PC-9 (cell line): ENCODE results near the gene MAGEB1.

Experiments used
- EZH2 ChIP-seq: fragments of 200-600 bp; sonication (generic); IDR thresholded peaks from 2 replicates; pipeline ENCODE4 v1.8.0; 2017; ENCODE audit warnings: antibody characterized with exemption, low read depth
- TF ChIP-seq, protein P1 (sequence below): fragments of 200-600 bp; sonication (generic); conservative IDR thresholded peaks from 2 replicates; pipeline ENCODE4 v1.6.1; 2017; ENCODE audit warnings: mixed run types, antibody characterized with exemption, mild to moderate bottlenecking, moderate library complexity

DNA sequence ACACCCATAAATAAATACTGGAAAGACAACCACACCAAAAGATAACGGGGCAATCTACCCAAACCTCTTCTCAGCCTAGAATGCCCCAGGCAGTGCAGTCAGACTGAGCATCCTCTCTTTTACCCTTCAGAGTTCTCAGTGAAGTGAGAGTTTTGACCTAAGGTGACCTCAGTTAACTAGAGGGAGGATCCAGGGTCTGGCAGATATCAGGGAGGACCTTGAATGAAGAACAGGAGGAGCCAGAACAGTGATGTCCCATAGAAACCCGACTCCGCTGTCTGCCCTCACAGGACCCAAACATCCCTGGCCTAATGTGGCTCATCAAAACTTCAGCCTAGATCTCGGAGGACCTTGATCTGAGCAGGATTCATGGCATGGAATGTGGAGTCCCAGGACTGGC, 16.6 kb upstream of the MAGEB1 start, which contains the start of gene MAGEB3:
- TF ChIP-seq, protein P1, sequence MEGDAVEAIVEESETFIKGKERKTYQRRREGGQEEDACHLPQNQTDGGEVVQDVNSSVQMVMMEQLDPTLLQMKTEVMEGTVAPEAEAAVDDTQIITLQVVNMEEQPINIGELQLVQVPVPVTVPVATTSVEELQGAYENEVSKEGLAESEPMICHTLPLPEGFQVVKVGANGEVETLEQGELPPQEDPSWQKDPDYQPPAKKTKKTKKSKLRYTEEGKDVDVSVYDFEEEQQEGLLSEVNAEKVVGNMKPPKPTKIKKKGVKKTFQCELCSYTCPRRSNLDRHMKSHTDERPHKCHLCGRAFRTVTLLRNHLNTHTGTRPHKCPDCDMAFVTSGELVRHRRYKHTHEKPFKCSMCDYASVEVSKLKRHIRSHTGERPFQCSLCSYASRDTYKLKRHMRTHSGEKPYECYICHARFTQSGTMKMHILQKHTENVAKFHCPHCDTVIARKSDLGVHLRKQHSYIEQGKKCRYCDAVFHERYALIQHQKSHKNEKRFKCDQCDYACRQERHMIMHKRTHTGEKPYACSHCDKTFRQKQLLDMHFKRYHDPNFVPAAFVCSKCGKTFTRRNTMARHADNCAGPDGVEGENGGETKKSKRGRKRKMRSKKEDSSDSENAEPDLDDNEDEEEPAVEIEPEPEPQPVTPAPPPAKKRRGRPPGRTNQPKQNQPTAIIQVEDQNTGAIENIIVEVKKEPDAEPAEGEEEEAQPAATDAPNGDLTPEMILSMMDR = no peak
- no peak for TF ChIP-seq EZH2
